Left renal cortex interstitium (tissue), 4 donors: ENCODE results near the gene AMER1. TPM values are rescaled to one million over a fixed set of nuclear protein-coding genes. Genes with fewer than 3 reads are reported as not detected.

Experiments
- DNase-seq, 4 donors: peaks; one replicate each; pipeline ENCODE4 v3.0.0-alpha.2; 2013; ENCODE audit warnings: low read depth in 4 of 4, low spot score in 2 of 4, missing footprints in 1 of 4
- polyA plus RNA-seq, 4 donors: library from polyadenylated mRNA; unstranded; fragments of 120-200 nt; gene quantifications; one replicate each; pipeline ENCODE4 v1.2.1, GENCODE V29; 2013; ENCODE audit not compliant: insufficient read length in 4 of 4

AMER1 gene
- polyA plus RNA-seq, 4 donors: 7.3 to 9.6 (median 7.7) TPM

DNA sequence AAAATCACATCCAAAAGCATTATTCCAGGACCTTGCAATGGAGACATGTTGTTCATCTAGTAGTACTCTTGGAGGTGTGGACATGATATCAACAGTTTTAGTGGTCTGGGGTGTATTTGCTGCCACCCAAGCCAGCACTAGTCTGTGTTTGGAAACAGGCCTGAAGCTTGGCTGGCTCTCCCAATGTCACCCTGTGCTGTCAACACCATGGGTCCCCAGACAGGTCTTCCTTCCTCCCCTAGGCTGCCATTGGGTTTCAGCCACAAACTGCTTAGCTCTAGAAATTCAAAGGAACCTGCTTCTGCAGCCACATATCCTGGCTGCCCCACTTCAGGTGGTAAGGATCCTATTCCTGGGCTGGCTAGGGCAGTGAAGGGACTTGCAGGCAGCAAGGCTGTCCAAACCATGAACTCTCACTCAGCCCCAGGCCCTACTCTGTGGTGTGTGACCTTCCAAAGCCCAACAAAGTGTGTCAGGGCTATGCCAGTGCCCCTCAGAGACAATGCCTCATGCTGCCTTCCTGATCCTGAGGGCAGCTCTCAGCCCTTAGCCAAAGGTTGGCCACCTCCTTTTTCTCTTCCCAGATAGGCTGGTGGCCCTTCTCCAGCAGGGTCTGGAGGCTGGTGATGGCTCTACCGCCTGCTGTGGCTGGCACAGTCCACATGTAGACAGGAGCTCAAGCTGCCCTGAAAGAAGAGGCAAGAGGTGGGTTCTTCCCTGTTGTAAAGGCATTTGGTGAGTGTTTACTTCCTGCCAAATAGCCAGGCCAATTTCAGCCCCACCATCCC is 18.3 kb downstream of the AMER1 start:
- DNase-seq: no peak

DNA sequence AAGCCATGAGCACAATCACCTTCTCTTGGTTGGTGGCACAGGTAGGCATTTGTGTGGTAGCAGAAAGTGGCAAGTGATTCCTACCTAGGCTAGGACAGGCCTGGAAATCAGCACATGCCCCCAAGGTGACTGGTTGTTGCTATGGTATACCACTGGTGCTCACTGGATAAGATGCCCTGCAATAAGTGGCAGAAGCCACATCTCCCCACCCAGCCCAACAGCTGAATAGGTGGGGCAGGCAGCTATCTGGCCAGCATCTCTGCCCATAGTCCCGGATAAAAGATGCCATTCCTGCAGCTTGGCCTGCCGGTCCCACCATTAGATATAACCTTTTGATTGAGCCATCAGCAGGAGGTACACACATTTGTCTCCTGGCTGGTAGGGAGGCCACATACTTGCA is 21.1 kb downstream of the AMER1 start:
- no peak for DNase-seq

DNA sequence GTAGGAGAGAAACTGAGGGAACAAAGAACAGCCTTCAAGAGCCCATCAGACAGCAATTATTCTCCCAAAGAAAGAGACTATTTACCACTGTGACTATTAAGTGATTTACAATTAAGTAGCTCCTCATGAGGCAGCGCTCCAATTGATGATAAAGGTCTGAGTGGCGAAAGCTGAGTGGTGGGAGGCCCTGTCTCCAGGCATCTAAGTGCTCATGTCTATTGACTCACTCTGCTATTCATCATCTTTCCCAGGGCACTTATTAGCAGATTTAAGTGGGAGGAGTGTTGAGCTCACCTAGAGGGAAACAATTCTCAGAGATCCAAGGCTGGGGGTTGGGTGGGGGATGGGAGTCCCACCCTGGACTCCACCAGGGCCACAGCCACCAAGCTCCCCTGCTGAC is 23.3 kb downstream of the AMER1 start:
- no peak for DNase-seq

DNA sequence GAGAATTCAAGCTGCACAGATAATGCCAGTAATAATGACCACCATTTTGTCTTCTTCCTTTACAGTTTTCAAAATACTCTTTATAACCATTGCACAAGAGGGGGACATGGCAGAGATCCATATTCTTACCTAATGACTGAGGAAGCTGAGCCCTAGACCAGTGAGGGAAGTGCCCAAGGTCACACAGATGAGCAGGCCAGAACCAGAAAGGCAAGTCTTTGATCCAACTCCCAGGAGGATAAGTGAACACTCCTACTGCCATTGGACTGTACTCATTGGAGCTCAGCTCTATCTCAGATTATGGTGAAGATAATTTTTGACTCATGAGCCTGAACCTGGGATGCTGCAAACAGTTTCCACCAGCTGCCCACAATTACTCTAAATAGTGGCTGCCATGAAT is 28.6 kb downstream of the AMER1 start:
- DNase-seq: no peak

DNA sequence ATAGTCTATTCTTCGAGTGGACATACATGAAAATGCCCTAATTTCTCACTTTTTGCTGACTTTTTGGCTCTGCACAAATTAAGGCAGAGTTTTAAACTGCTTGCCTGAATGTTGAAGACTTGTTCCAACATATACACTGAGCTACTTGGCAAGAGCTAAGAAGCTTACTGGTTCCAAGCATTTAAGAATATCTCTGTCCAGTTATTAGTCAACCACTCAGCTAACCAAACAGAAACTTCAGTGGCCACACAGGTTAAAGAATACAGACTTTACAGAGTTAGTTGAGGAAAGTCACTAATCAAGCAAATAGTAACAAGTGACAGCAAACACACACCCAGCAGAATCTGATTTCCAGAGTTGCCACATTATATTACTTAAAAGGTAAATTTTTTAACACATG is 35.5 kb downstream of the AMER1 start:
- DNase-seq: no peak

DNA sequence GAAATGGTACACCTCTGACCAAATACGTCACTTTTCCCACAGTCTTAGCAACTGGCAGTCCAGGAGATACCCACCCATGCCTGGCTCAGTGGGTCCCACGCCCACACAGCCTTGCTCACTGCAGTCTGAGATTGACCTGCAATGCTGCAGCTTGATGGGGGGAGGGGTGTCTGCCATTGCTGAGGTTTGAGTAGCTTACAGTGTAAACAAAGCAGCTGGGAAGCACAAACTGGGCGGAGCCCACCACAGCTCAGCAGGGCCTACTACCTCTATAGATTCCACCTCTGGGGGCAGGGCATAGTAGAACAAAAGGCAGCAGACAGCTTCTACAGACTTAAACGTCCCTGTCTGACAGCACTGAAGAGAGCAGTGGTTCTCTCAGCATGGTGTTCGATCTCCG is 52.7 kb downstream of the AMER1 start:
- no peak for DNase-seq

DNA sequence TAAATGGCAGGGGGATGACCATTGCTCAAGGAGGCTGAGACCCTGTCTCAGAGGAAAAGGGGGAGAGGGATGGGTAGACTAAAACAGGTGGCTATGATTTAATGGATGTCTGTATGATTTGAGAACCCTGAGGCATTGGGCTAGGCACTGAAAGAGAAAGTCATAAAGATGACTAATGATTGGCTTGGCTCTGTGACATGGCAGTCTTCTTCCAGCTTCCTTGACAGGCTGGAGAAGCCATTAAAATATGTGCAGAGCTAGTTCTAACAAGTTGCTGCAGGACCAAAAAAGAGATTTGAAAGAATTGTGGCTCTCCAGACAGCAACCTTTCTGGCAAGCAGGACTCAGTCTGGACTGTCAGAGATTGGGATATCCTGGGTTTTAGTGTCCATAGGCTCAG is 53.6 kb downstream of the AMER1 start:
- no peak for DNase-seq

DNA sequence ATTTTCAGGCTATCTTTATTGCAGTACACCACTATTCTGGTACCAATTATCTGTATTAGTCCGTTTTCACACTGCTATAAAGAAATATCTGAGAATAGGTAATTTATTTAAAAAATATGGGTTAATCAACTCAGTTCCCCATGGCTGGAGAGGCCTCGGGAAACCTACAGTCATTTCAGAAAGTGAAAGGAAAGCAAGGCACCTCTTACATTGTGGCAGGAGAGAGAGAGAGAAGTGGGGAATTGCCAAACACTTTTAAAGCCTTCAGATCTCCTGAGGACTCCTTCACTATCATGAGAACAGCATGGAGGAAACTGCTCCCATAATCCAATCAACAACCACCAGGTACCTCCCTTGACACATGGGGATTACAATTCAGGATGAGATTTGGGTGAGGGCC is 54.7 kb downstream of the AMER1 start:
- DNase-seq: no peak

Other genes starting within 250 kb of the AMER1 start
- under 1 TPM; 0.32 to 0.96 (median 0.63) TPM for gene ASB12, start 24.9 kb upstream of the AMER1 start, polyA plus RNA-seq
- gene MTMR8, start 189.7 kb upstream of the AMER1 start, polyA plus RNA-seq: 1 to 10 TPM; 1.4 to 2.0 (median 1.8) TPM